H9 (cell line): ENCODE data around the gene PLEKHM3. TPM values are rescaled to one million over a fixed set of nuclear protein-coding genes. Genes with fewer than 3 reads are reported as not detected.

ENCODE experiments used
- DNase-seq: peaks from one replicate; pipeline ENCODE4 v3.0.0-alpha.2; 2017
- H2AFZ ChIP-seq: one replicate; pipeline ENCODE4 v1.6.1; 2013; ENCODE audit warnings: mild to moderate bottlenecking, low read length, control low read depth, moderate library complexity
- H2AK5ac ChIP-seq: 2 replicates; pipeline ENCODE4 v1.6.1; 2013; ENCODE audit warnings: low read length, control low read depth, mixed read lengths; ENCODE audit not compliant: insufficient read length
- H2BK120ac ChIP-seq: one replicate; pipeline ENCODE4 v1.6.1; 2013; ENCODE audit warnings: low read depth, mild to moderate bottlenecking, low read length, control low read depth, inconsistent platforms; ENCODE audit not compliant: poor library complexity, severe bottlenecking
- H2BK12ac ChIP-seq: 2 replicates; pipeline ENCODE4 v1.6.1; 2013; ENCODE audit warnings: low read length, control low read depth, mixed read lengths, low read depth; ENCODE audit not compliant: insufficient read length
- H2BK15ac ChIP-seq: 2 replicates; pipeline ENCODE4 v1.6.1; 2013; ENCODE audit warnings: low read depth, low read length, control low read depth
- H2BK20ac ChIP-seq: one replicate; pipeline ENCODE4 v1.6.1; 2013; ENCODE audit warnings: low read depth, mild to moderate bottlenecking, low read length, control low read depth, inconsistent platforms; ENCODE audit not compliant: poor library complexity, severe bottlenecking
- H2BK5ac ChIP-seq: 2 replicates; pipeline ENCODE4 v1.6.1; 2013; ENCODE audit warnings: low read length, control low read depth, mixed read lengths; ENCODE audit not compliant: insufficient read length
- H3K14ac ChIP-seq: 2 replicates; pipeline ENCODE4 v1.6.1; 2013; ENCODE audit warnings: low read length, control low read depth; ENCODE audit not compliant: insufficient read depth
- H3K18ac ChIP-seq: 2 replicates; pipeline ENCODE4 v1.6.1; 2013; ENCODE audit warnings: low read depth, mild to moderate bottlenecking, mixed read lengths, low read length, control low read depth; ENCODE audit not compliant: insufficient read length
- H3K23ac ChIP-seq: 2 replicates; pipeline ENCODE4 v1.6.1; 2013; ENCODE audit warnings: low read length, control low read depth, mixed read lengths, low read depth; ENCODE audit not compliant: insufficient read length
- H3K23me2 ChIP-seq: 2 replicates; pipeline ENCODE4 v1.6.1; 2013; ENCODE audit warnings: low read depth, mild to moderate bottlenecking, mixed read lengths, low read length, control low read depth; ENCODE audit not compliant: insufficient read length, poor library complexity, severe bottlenecking
- H3K27ac ChIP-seq: 2 replicates; pipeline ENCODE4 v1.5.1; 2013; ENCODE audit warnings: low read length, control low read depth, mixed read lengths, low read depth; ENCODE audit not compliant: insufficient read length
- H3K27me3 ChIP-seq: 2 replicates; pipeline ENCODE4 v1.6.1; 2013; ENCODE audit warnings: low read length, control low read depth, inconsistent platforms; ENCODE audit not compliant: insufficient read depth
- H3K4ac ChIP-seq: 2 replicates; pipeline ENCODE4 v1.6.1; 2013; ENCODE audit warnings: low read depth, mild to moderate bottlenecking, control low read depth, inconsistent platforms, low read length, moderate library complexity
- H3K4me1 ChIP-seq: 2 replicates; pipeline ENCODE4 v1.6.1; 2013; ENCODE audit warnings: low read length, control low read depth, inconsistent platforms; ENCODE audit not compliant: insufficient read depth
- H3K4me2 ChIP-seq: 2 replicates; pipeline ENCODE4 v1.6.1; 2013; ENCODE audit warnings: low read length, control low read depth, mixed read lengths; ENCODE audit not compliant: insufficient read length, insufficient read depth
- H3K56ac ChIP-seq: 2 replicates; pipeline ENCODE4 v1.6.1; 2013; ENCODE audit warnings: low read depth, mild to moderate bottlenecking, mixed read lengths, low read length, control low read depth; ENCODE audit not compliant: insufficient read length
- H3K79me1 ChIP-seq: 2 replicates; pipeline ENCODE4 v1.6.1; 2013; ENCODE audit warnings: low read depth, mild to moderate bottlenecking, moderate library complexity, low read length, control low read depth, inconsistent platforms; ENCODE audit not compliant: insufficient read depth, poor library complexity, severe bottlenecking
- H3K79me2 ChIP-seq: 2 replicates; pipeline ENCODE4 v1.6.1; 2013; ENCODE audit warnings: low read length, control low read depth, inconsistent platforms; ENCODE audit not compliant: insufficient read depth
- H3K9ac ChIP-seq: 2 replicates; pipeline ENCODE4 v1.6.1; 2013; ENCODE audit warnings: low read length, control low read depth, mixed read lengths; ENCODE audit not compliant: insufficient read length; ENCODE audit errors: extremely low read depth
- H3K9me3 ChIP-seq: one replicate; pipeline ENCODE4 v1.6.1; 2013; ENCODE audit warnings: low read depth, low read length, inconsistent platforms; ENCODE audit not compliant: control insufficient read depth
- H3T11ph ChIP-seq: one replicate; pipeline ENCODE4 v1.6.1; 2013; ENCODE audit warnings: mild to moderate bottlenecking, low read length, control low read depth, inconsistent platforms
- H4K20me1 ChIP-seq: one replicate; pipeline ENCODE4 v1.6.1; 2013; ENCODE audit not compliant: control insufficient read depth, insufficient read length, insufficient read depth
- H4K5ac ChIP-seq: 2 replicates; pipeline ENCODE4 v1.6.1; 2013; ENCODE audit warnings: low read depth, mild to moderate bottlenecking, mixed read lengths, low read length, control low read depth; ENCODE audit not compliant: insufficient read length
- H4K8ac ChIP-seq: replicated peaks from 2 replicates; pipeline ENCODE4 v1.6.1; 2013; ENCODE audit warnings: low read length, control low read depth, mixed read lengths, low read depth; ENCODE audit not compliant: insufficient read length
- H4K91ac ChIP-seq: 2 replicates; pipeline ENCODE4 v1.6.1; 2013; ENCODE audit warnings: low read depth, mild to moderate bottlenecking, moderate library complexity, mixed read lengths, low read length, control low read depth; ENCODE audit not compliant: insufficient read length
- H3K27ac Mint-ChIP-seq, 3 experiments: 2 replicates in 2 of 3; 3 replicates in 1 of 3; pipeline ENCODE4 v1.8.0; 2020 to 2021; ENCODE audit warnings: mixed read lengths in 3 of 3, mild to moderate bottlenecking in 1 of 3, moderate library complexity in 1 of 3
- H3K27me3 Mint-ChIP-seq: 2 replicates; pipeline ENCODE4 v1.8.0; 2021; ENCODE audit warnings: low read depth, mild to moderate bottlenecking, moderate library complexity, mixed read lengths
- H3K36me3 Mint-ChIP-seq, 3 experiments: 2 replicates in 2 of 3; 3 replicates in 1 of 3; pipeline ENCODE4 v1.8.0; 2020 to 2021; ENCODE audit warnings: low read depth in 3 of 3, mixed read lengths in 3 of 3; ENCODE audit not compliant: insufficient read depth in 1 of 3
- H3K4me1 Mint-ChIP-seq, 2 experiments: 2 replicates each; pipeline ENCODE4 v1.8.0; 2020; ENCODE audit warnings: mixed read lengths in 2 of 2
- H3K4me3 Mint-ChIP-seq, 2 experiments: 2 replicates in 1 of 2; 3 replicates in 1 of 2; pipeline ENCODE4 v1.8.0; 2020 to 2021; ENCODE audit warnings: mild to moderate bottlenecking in 2 of 2, mixed read lengths in 2 of 2, moderate library complexity in 1 of 2
- H3K9me3 Mint-ChIP-seq, 2 experiments: 2 replicates in 1 of 2; 3 replicates in 1 of 2; pipeline ENCODE4 v1.8.0; 2020; ENCODE audit warnings: mild to moderate bottlenecking in 2 of 2, mixed read lengths in 2 of 2, moderate library complexity in 1 of 2
- CTCF ChIP-seq: fragments of 200-600 bp; sonication (generic); conservative IDR thresholded peaks from 3 replicates; pipeline ENCODE4 v1.8.0; 2021; ENCODE audit warnings: antibody characterized with exemption, mild to moderate bottlenecking
- WGBS: extraction: QIAGEN DNeasy Blood & Tissue Kit; methylation state at CpG from one replicate; pipeline ENCODE4 v1.1.7; 2013; ENCODE audit warnings: missing lambda C conversion rate, low lambda C conversion rate, mixed read lengths; ENCODE audit not compliant: insufficient read length; ENCODE audit errors: extremely low coverage; 5-methylcytosine and 5-hydroxymethylcytosine counted together
- total RNA-seq: library from RNA; stranded (reverse); gene quantifications from 2 replicates; pipeline ENCODE4 v1.2.1, GENCODE V29; 2021

The PLEKHM3 gene
- total RNA-seq, 1 experiment from 2014 or later = 7.5 TPM

DNA sequence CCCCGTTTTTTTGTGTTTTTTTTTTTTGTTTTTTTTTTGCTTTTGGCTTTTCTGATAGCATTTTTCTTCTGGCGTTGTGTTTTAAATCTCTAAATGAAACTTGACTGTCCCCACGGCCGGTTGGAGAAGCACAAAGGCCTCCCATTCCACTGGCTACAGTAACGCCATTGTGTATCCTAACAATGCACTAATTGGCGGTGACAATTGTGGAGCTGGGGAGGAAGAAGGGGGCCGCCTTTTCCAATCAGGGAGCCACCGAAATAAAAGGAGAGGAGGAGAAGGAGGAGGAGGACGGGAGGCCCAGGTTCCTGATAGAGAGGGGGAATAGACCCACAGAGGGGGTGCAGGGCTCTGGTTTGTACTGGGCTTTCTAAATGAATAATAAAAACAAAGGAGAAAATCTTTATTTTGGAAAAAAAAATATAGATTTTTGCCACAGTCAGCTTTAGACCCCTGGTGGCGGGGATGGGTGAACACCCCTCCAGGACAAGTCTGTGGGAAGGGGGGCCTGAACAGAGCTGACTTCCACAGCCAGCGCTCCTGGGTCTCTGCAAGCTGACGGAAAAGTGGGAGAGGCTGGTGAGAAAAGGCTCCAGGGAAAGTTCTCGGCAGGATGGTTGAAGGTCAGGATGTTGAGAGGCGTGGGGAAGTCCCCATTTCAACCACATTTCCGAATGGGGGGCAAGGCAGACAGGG lies 212.0 kb downstream of the PLEKHM3 start:
- H2BK15ac ChIP-seq = no peak overlapping the region
- no peaks in the 10 kb centered on the region for H3K36me3 Mint-ChIP-seq
- no peak overlapping the region for H2BK120ac ChIP-seq
- peak overlapping the region in 1 of 2 experiments; percentile 68; a peak in 2 of 5 replicates for H3K4me3 Mint-ChIP-seq
- no peaks in the 10 kb centered on the region for H3K79me2 ChIP-seq
- H2AFZ ChIP-seq = no peak overlapping the region
- H3K14ac ChIP-seq = 0 out of 2 replicates have a peak overlapping the region, but pooled peaks have one; percentile 20
- WGBS = no CpG with 5 or more reads among the region's 15 CpGs
- H3K18ac ChIP-seq = no peak overlapping the region
- H3K23me2 ChIP-seq = no peaks in the 10 kb centered on the region
- no peak overlapping the region for H3K4ac ChIP-seq
- no peaks in the 10 kb centered on the region for H4K20me1 ChIP-seq
- peak; percentile 58 for TF ChIP-seq CTCF
- no peaks in the 10 kb centered on the region for H3K9me3 ChIP-seq
- peaks cover 56% of the 10 kb centered on the region in 2 experiments for H3K4me1 Mint-ChIP-seq
- H4K91ac ChIP-seq = no peak overlapping the region
- no peak overlapping the region for H2BK5ac ChIP-seq
- H4K8ac ChIP-seq = no peak overlapping the region
- H3K27me3 Mint-ChIP-seq = no peaks in the 10 kb centered on the region
- peak overlapping the region; percentile 74 to 97 (median 81) for H3K27ac Mint-ChIP-seq
- H3K23ac ChIP-seq = no peak overlapping the region
- H3K4me1 ChIP-seq = peaks cover 18% of the 10 kb centered on the region
- no peak overlapping the region for H4K5ac ChIP-seq
- no peak overlapping the region for H3K9ac ChIP-seq
- peak overlapping the region; percentile 80 for H2AK5ac ChIP-seq
- no peak overlapping the region for H2BK12ac ChIP-seq
- H3K27ac ChIP-seq = no peak overlapping the region
- H3K79me1 ChIP-seq = no peaks in the 10 kb centered on the region
- H3K27me3 ChIP-seq = no peaks in the 10 kb centered on the region
- H3K56ac ChIP-seq = no peak overlapping the region
- H3T11ph ChIP-seq = no peak overlapping the region
- H3K9me3 Mint-ChIP-seq = peaks cover 0 to 2% of the 10 kb centered on the region in 2 experiments; a peak in 2 of 5 replicates
- DNase-seq = peak; percentile 52
- no peak overlapping the region for H3K4me2 ChIP-seq
- H2BK20ac ChIP-seq = no peak overlapping the region
